ENCODE data around the gene DDN.

DDN gene

GRCh38 chr12:49025463-49025862 is 26.3 kb upstream of the DDN start:
- TF ChIP-seq, protein P1, sequence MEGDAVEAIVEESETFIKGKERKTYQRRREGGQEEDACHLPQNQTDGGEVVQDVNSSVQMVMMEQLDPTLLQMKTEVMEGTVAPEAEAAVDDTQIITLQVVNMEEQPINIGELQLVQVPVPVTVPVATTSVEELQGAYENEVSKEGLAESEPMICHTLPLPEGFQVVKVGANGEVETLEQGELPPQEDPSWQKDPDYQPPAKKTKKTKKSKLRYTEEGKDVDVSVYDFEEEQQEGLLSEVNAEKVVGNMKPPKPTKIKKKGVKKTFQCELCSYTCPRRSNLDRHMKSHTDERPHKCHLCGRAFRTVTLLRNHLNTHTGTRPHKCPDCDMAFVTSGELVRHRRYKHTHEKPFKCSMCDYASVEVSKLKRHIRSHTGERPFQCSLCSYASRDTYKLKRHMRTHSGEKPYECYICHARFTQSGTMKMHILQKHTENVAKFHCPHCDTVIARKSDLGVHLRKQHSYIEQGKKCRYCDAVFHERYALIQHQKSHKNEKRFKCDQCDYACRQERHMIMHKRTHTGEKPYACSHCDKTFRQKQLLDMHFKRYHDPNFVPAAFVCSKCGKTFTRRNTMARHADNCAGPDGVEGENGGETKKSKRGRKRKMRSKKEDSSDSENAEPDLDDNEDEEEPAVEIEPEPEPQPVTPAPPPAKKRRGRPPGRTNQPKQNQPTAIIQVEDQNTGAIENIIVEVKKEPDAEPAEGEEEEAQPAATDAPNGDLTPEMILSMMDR (IDR thresholded peaks at IDR 0.05; ENCODE audit: extremely low read depth, missing control alignments) = no peak
- no peak for DNase-seq (ENCODE audit: low spot score)

GRCh38 chr12:49024543-49024942 is 25.4 kb upstream of the DDN start:
- DNase-seq (ENCODE audit: low spot score) = no peak
- TF ChIP-seq, protein P1 (IDR thresholded peaks at IDR 0.05; ENCODE audit: extremely low read depth, missing control alignments) = no peak

GRCh38 chr12:49023812-49024211 is 24.6 kb upstream of the DDN start:
- DNase-seq (ENCODE audit: low spot score) = no peak
- TF ChIP-seq, protein P1 (IDR thresholded peaks at IDR 0.05; ENCODE audit: extremely low read depth, missing control alignments) = no peak

DNA sequence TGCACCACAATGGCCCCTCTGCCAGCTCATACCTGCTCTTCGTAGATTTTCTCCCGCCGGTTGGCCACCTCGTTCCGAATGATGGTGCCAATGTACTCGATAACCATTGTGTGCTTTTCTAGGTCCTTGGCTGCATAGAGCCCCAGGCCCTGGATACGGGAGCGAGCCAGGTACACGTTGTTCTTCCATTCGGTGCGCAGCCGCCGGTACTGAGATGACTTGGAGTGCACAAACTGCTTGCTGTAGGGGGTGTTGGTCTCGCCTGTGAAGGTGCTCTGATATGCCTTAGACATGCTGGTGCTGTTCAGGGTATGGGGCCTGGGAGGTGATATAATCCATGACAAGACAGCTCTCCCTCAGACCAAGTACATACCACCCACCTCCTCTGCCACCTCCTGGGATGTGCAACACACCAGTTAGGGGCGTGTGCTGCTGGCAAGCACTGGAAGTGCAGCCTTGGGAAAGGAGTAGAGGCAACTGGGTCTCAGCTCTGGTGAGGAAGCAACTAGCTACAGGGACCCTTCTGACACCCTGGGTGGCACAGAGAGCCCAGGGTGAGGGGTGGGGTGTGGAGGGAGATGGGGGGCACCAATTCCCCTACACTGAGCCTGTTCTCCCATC is 23.5 kb upstream of the DDN start:
- DNase-seq (ENCODE audit: low spot score) = no peak
- TF ChIP-seq, protein P1 (IDR thresholded peaks at IDR 0.05; ENCODE audit: extremely low read depth, missing control alignments) = no peak

- TF ChIP-seq, protein P1 (IDR thresholded peaks at IDR 0.05; ENCODE audit: extremely low read depth, missing control alignments) = no peak
- no peak for DNase-seq (ENCODE audit: low spot score)
Observed at GRCh38 chr12:49021292-49021915, 22.2 kb upstream of the DDN start.

- TF ChIP-seq, protein P1 (IDR thresholded peaks at IDR 0.05; ENCODE audit: extremely low read depth, missing control alignments) = no peak
- no peak for DNase-seq (ENCODE audit: low spot score)
Observed at GRCh38 chr12:49020441-49020840, 21.3 kb upstream of the DDN start.

DNA sequence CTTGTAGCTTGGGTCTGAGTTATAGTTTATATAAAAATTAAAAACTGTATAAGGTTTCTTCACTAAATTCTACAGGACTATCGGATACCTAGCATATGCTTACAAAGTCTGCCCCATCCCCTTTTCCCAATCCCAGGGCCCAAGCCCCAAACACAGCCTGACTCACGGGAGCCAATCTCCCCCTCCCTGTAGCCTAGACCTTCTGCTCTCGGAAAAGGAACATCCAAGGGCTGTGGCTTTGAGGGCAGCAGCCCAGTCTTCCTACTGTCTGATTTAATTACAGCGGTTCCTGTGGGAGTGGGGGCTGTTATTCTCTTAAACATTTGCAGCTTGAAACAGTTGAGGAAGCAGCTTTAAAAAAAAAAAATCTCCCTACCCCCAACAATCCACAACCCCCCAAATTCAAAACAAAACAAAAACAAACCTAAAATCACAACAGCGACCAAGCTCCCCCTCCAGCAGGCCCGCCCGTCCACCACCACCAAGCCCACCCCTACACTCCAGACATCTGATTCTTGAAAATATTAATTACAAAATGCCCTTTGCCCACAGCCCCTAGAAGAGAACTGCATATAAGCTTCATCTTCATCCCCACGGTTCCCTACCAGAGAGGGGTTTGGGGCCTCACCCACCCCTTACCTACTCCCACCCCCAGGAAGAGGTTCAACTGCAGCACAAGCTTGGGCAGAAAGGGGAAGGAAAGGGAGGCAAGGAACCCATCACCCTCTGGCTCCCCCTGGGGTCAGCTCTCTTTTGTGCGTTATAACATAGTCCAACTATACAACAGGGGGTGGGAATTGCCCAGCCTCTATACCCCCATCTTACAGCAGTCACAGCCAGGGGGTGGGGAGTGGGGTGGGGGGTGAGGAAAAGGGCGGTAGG is 20.5 kb upstream of the DDN start:
- peak; percentile 71 for DNase-seq (ENCODE audit: low spot score)
- TF ChIP-seq, protein P1 (IDR thresholded peaks at IDR 0.05; ENCODE audit: extremely low read depth, missing control alignments) = peak; percentile 35
